ENCODE measurements around the gene ACKR4.
A peak's percentile ranks its signal among the peaks of the same experiment; 100 is the strongest.

The ACKR4 gene

DNA sequence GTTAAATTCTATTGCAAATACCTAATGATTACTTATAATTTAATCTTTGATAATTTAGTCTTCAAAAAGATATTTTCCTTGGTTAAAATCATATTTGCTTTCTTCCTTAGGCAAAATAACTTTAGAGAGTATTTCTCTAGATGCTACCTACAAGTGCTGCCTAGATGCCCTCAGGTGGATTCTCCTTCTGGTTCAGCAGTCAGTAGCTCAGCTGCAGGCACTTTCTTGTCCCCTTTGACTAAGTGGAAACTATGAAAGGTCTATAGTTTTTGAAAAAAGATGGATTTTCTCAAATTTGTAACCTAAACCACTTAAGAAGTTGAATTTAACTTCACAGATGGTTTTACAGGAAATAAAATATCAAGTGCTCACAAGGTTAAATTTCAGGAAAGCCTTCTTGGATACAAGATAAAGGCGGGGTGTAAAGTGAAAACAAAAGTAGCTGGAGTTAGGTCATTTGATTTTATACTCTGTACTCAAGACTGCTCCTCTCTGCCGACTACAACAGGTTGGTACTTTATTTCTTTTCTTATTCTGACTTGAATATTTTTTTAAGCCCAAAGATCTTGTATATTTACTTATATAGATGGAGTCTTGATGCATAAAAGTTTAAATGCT, at the start of gene ACKR4:
ACKR4 (plus strand) TSS at position 455 of the 618 bp plus-strand sequence. CDS start 3,128 bp downstream, outside the sequence.
- H3K27ac ChIP-seq, result no peak within 1 kb of the TSS
- TF ChIP-seq, protein P1, sequence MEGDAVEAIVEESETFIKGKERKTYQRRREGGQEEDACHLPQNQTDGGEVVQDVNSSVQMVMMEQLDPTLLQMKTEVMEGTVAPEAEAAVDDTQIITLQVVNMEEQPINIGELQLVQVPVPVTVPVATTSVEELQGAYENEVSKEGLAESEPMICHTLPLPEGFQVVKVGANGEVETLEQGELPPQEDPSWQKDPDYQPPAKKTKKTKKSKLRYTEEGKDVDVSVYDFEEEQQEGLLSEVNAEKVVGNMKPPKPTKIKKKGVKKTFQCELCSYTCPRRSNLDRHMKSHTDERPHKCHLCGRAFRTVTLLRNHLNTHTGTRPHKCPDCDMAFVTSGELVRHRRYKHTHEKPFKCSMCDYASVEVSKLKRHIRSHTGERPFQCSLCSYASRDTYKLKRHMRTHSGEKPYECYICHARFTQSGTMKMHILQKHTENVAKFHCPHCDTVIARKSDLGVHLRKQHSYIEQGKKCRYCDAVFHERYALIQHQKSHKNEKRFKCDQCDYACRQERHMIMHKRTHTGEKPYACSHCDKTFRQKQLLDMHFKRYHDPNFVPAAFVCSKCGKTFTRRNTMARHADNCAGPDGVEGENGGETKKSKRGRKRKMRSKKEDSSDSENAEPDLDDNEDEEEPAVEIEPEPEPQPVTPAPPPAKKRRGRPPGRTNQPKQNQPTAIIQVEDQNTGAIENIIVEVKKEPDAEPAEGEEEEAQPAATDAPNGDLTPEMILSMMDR (conservative IDR thresholded peaks at IDR 0.05), result no peak

DNA sequence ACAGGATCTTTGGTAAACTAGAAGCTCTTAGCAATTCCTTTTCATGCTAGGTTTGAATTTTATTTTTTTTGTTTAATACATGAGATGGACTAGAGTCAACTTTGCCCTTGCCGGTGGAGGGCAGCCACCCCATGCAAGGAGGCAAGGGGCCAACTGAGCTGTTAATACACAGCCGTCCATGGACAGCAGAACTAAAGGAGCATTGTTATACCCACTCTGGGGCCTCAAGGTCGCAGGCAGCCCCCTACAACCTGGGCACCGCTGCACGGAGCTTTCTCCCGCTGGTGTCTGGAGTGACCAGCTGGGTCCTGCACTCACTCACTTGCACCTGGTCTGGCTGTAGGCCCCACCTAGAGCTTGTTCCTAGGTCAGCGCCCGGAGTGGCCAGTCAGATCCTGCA, 47.9 kb upstream of the ACKR4 start:
- H3K27ac ChIP-seq, result no peak overlapping the region
- TF ChIP-seq, protein P1 (conservative IDR thresholded peaks at IDR 0.05), result no peak

DNA sequence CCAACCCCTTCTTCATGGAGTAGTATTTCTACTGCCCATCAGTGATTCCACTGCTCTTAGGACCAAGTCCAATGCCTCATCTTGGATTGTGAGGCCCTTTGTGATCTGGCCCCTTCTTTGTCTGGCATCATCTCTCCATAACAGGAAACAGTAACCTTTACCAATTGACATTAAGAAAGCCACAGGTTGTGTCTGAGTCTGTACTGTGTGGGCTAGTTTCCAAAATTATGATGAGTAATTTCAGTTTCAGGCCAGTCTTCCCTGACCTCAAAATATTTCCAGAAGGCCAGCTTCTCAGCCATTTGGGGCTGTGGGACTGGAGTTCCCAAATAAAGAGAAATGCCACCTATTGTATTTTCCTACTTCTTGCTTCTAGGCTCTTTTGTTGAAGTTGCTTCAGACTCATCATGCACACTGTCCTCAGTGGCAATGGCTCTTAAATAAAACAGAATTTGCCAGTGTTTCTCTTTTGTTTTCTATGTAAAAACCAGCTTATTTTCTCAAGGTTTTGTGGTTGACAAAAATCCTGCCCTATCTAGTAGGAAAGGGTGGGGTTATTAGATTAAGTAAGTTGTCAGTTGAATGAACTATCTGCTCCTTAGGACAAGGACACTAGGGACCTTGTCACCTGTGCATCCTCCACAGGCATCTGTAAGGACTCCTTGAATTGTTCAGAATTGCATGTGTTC, 47.0 kb upstream of the ACKR4 start:
- no peak overlapping the region for H3K27ac ChIP-seq
- TF ChIP-seq, protein P1 (conservative IDR thresholded peaks at IDR 0.05), result no peak

DNA sequence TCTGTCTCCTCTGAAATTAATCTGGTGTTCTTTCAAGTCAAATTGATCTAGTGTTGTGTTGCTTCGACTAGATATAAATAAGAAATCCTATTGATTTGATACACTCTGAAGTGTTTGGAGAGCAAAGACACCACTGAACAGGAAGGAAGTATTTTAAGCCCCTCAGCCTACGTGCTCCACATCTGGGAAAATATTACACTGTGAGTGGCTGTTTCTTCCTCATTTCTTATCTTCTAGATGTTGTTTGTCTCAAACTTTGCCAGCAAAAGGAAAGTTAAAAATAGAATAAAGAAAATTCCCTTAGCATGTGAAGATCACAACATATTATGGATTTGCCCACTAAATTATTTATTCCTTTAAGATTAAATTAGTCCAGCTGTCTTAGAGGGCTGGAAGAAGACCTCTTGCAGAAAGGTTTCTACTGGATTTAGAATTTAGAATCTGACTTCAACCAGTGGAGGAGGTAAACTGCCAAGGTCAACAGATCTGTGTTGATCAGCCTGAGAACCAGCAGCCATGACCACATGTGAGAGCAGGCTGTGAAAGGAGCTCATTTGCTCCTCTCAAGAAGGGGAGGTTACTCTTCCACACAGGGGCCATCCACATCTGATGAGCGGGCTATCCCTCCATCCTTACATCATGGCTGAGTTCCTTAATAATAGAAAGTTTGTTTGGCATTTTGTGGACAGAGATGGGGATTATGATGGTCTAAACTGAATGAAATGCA, 46.3 kb upstream of the ACKR4 start:
- TF ChIP-seq, protein P1 (conservative IDR thresholded peaks at IDR 0.05), result no peak
- no peak overlapping the region for H3K27ac ChIP-seq

DNA sequence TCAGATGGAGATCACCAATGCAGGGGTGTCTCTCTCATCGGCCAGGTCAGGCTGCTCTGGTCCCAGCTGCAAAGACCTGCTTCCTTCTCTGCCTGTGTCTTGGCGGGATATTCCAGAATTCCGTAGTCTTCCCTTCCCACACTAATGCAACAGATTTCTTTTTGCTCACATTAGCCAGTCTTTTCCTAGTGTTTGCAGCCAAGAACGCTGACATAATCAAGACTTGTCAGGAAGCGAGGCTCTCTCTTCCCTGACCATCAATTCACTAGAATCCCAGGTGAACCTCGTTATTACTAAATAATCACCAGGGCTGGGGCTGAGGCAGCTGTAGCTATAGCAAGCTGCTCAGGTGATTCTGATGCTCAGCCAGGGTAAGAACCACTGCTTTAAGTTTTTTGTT, 43.2 kb upstream of the ACKR4 start:
- peak overlapping the region; percentile 63 for H3K27ac ChIP-seq
- TF ChIP-seq, protein P1 (conservative IDR thresholded peaks at IDR 0.05), result no peak

DNA sequence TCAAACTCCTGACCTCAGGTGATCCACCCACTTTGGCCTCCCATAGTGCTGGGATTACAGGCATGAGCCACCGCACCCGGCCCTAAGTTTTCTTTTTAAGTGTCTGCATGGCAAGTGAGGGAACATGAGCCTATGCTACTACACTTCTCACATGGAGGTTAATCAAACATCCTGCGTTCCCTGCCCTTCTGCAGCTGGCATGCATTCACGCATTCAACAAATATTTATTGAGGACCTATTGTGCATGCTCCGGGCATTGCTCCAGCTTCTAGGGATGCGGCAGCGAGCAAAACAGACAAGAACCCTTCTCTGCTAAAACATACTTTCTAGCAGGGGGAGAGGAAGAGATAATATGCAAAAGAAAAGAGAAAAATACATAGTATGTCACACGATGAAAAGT, 42.6 kb upstream of the ACKR4 start:
- H3K27ac ChIP-seq, result peak overlapping the region; percentile 63

More for the DNA sequence above, 42.6 kb upstream of the ACKR4 start:
- TF ChIP-seq, protein P1 (conservative IDR thresholded peaks at IDR 0.05), result no peak
